HT-29 (cell line): ENCODE results near the gene CRYL1. TPM values are rescaled to one million over a fixed set of nuclear protein-coding genes. Genes with fewer than 3 reads are reported as not detected.
"Not testable (repeated sequence)": the region's sequence is repeated elsewhere in the genome, so short reads cannot be mapped to it uniquely, and the experiment has no call there.

ENCODE experiments used
- DNase-seq: peaks from one replicate; pipeline ENCODE4 v3.0.0-alpha.2; 2015; ENCODE audit warnings: low spot score
- total RNA-seq: library from RNA; depleted of rRNA; stranded (reverse); fragments of >200 nt; shearing (Covaris generic); gene quantifications from 2 replicates; pipeline ENCODE4 v1.2.3, GENCODE V29; 2014

The CRYL1 gene
- total RNA-seq, 1 experiment from 2014 or later: 10.2 TPM

DNA sequence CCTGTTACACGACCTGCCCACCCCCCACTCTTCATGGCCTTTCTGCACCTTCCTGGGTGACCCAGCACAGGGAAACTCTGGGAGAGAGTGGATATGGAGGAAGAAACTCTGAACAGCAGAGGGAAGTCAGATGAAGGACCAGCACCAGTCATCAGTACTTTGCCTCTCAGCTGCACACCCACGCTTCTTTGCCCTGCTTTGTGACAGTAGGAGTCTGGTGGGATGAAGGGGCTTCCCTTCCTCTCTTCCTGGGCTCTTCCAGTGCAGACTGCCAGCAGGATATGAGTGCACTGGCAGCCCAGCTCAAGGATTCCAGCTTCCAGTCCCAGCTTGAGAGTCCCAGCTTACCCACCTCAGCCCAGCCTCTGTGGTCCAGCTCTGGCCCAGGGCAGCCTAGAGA is 68.9 kb downstream of the CRYL1 start:
- DNase-seq: no peak

DNA sequence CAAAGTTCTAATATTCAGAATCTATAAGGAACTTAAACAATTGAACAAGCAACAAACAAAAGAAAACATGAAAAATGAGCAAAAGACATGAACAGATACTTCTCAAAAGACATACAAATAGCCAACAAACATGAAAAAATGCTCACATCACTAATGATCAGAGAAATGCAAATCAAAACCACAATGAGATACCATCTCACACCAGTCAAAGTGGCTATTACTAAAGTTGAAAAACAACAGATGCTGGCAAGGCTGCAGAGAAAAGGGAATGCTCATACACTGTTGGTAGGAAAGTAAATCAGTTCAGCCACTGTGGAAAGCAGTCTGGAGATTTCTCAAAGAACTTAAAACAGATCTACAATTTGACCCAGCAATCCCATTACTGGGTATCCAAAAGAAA is 74.3 kb downstream of the CRYL1 start:
- DNase-seq: no peak

GRCh38 chr13:20448470-20448869 is 77.2 kb downstream of the CRYL1 start:
- DNase-seq: no peak

GRCh38 chr13:20446900-20447299 is 78.8 kb downstream of the CRYL1 start:
- no peak for DNase-seq

DNA sequence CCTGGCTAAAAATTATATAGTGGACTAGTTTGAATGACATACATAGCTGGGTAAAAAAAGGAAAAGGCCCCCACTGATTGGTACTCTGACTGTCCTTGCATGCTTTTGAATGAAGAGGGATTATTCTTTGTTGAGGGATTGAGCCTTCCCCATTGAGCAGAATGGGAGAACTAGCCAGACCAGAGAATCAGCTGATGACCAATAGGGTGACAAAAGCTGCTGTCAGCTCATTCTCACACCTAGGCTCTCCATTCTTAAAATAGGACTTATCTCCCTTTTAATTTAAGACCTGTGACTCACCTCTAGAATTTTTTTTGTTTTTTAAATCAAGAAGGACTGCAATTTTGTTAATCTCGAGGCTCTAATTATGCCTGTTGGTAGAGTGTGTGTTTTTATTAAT is 79.3 kb downstream of the CRYL1 start:
- no peak for DNase-seq

DNA sequence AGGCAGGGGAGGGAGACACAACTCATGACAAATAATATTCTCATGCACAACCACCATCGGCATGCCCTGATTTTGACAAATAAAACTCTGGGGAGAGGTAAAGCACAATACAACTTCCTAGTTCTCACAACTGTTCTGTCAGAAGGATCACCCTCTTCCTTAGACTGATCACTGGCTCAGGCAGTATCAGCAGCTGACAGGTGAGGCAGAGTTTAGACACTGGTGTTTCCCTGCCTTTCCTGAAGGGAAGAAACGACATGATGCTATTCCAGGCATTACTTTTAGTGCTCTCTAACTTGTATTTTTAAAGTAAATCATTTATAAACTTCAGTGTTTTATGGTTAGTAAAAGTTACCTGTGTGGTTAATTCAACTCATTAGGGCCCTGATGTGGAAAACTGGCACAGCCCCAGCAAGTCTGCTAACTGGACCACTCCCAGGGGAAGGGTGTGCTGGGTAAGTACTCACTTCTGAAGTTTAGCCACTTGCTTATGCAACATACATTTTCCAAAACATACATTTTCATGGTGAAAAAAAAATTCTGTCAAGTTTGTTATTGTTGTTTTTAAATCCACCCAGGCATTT is 82.8 kb downstream of the CRYL1 start:
- peak; percentile 38 for DNase-seq

GRCh38 chr13:20442375-20442774 is 83.3 kb downstream of the CRYL1 start:
- peak; percentile 45 for DNase-seq

GRCh38 chr13:20441879-20442278 is 83.8 kb downstream of the CRYL1 start:
- DNase-seq: peak; percentile 86

GRCh38 chr13:20441056-20441455 is 84.6 kb downstream of the CRYL1 start:
- DNase-seq: no peak

GRCh38 chr13:20439261-20439660 is 86.4 kb downstream of the CRYL1 start:
- no peak for DNase-seq

DNA sequence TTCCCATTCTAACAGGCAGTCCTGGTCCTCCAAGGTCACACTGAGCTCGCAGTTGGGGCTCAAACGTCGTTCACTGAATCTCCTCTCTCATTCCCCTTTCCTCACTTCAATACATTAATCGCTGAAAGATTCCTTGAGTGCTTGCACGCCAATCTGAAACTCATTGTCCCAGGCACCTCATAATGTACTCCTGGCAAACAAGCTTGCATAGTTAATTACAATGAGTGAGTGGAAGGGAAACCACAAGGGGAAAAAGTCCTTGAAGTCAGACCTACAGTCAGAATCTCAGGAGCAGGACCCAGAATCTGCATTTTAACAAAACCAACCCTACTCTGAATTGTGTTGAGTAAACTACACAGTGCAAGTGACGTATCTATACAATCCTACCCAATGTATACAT is 86.9 kb downstream of the CRYL1 start:
- no peak for DNase-seq

- DNase-seq: no peak
Observed at GRCh38 chr13:20436505-20436904, 89.2 kb downstream of the CRYL1 start.

DNA sequence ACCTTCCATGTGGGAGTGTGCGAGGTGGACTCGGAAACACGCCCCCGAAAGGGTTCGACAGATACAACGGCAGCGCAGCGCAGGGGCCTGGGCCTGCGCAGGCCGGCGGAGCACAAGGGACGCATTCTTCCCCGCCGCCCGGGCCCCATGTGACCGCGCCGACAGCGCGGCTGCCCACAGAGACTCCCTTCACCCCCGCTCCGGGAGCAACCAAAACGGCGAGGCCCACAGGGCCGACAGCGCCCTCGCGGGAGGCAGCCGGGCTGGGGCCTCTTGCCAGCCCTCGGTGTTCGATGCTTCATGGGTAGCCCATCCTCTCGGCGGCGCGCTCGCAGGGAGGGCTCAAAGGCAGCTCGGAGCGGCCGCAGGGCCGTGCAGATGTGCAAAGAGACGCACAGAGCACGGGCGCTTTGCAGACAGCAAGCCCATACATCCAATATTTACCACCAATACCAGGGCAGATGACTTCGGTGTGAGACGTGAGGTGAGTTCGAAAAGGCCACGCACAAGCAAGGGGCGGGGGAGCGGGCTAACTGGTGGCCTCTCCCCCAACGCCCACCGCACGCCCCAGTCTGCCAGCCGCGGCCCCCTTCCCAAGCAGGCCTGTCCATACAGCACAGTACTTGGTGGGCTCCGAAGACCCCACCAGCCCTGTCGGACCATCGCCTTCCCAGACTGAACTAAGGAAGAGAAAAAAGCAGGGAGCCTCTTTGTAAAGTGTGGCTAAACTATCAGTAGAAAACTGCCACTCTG is 89.9 kb downstream of the CRYL1 start:
- no peak for DNase-seq

DNA sequence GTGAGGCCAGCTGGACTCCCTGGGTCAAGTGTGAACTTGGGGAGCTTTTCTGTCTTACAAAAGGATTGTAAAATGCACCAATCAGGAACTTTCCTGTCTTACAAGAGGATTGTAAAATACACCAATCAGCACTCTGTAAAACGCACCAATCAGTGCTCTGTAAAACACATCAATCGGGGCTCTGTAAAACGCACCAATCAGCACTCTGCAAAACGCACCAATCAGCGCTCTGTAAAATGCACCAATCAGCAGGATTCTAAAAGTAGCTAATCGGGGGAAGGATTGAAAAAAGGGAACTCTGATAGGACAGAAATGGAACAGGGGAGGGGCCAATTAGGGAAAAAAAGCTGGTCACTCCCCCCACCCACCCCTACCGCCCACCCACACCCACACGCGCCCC is 91.4 kb downstream of the CRYL1 start:
- not testable (repeated sequence) for DNase-seq

GRCh38 chr13:20431687-20432384 is 93.8 kb downstream of the CRYL1 start:
- DNase-seq: no peak

DNA sequence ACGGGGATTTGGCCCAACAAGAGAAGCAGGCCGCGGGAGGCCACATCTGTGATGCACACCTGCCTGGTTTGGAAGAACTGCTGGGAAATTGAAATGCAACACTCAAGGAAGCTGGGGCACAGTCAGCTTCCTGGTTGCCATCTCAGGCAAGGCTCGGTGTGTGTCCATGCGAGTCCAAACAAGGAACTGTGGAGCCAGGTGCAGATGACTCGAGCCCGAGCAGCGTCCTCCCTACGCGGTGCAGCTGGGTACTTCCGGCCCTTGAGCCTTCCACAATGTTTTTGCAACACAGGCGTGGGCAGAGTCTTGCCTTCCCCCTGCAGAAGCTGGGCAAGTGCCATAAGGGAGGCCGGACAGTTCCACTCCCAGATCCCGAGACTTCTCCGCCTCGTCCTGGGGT is 94.6 kb downstream of the CRYL1 start:
- no peak for DNase-seq

- DNase-seq: no peak
Observed at GRCh38 chr13:20430296-20430695, 95.4 kb downstream of the CRYL1 start.

GRCh38 chr13:20429682-20430081 is 96.0 kb downstream of the CRYL1 start:
- DNase-seq: no peak

- DNase-seq: no peak
Observed at GRCh38 chr13:20428666-20429644, 96.7 kb downstream of the CRYL1 start.

DNA sequence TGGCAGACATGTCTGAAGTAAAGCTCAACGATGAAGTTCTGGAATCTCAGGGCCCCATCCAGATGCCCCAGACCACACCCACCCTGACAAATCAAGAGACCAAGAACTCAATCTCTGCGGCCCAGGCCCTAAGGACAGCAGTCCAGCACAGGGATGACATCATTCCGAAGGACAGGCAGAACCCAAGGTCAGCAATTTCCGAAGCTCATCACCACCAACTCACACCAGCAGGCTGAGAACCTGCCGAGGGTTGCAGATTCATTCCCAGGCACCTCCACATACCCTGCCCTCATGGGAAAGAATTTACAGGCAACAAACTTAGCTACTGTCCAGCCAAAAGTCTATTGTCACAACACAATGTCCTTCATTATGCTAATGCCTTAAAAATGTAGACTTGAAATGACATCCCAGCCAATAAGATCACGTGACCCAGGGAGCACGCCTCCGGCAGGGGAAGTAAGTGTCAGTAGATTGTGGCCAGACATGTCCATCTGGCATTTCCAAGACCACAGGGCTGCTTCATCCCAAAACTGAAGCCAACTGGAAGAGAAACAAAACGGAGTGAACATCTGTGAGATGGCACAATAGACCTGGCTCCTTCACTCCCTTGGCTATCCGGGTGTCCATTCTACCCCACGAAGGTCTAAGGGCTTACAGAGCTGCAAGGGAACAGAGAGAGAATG is 98.8 kb downstream of the CRYL1 start:
- DNase-seq: no peak

GRCh38 chr13:20425819-20426219 is 99.8 kb downstream of the CRYL1 start:
- DNase-seq: no peak
